ENCODE measurements around the gene PLA2G4A. TPM values are rescaled to one million over a fixed set of nuclear protein-coding genes. Genes with fewer than 3 reads are reported as not detected.
A peak's percentile ranks its signal among the peaks of the same experiment; 100 is the strongest.

PLA2G4A gene
- polyA plus RNA-seq (ENCODE audit: insufficient read length in 4 of 4) = 10 to 100 TPM in 3 of 4 donors, 1 to 10 TPM in 1; 7.4 to 14.0 (median 11.5) TPM

- peak in 3 of 4 donors; percentile 18 to 47 (median 46) for DNase-seq (ENCODE audit: low read depth in 4 of 4, low spot score in 3 of 4)
These were observed at the start of gene PLA2G4A for GRCh38 chr1:186828611-186829454. PLA2G4A (plus strand) TSS chr1:186828949; CDS start chr1:186854355, 25,406 bp downstream.

GRCh38 chr1:186780076-186780475 lies 48.7 kb upstream of the PLA2G4A start:
- DNase-seq (ENCODE audit: low read depth in 4 of 4, low spot score in 3 of 4) = no peak

- no peak for DNase-seq (ENCODE audit: low read depth in 4 of 4, low spot score in 3 of 4)
These were observed 47.0 kb upstream of the PLA2G4A start for GRCh38 chr1:186781730-186782129.

GRCh38 chr1:186782791-186783190 lies 46.0 kb upstream of the PLA2G4A start:
- no peak for DNase-seq (ENCODE audit: low read depth in 4 of 4, low spot score in 3 of 4)

- DNase-seq (ENCODE audit: low read depth in 4 of 4, low spot score in 3 of 4) = no peak
These were observed 45.6 kb upstream of the PLA2G4A start for GRCh38 chr1:186783193-186783592.

- DNase-seq (ENCODE audit: low read depth in 4 of 4, low spot score in 3 of 4) = no peak
These were observed 43.2 kb upstream of the PLA2G4A start for GRCh38 chr1:186785503-186785902.

- no peak for DNase-seq (ENCODE audit: low read depth in 4 of 4, low spot score in 3 of 4)
These were observed 38.6 kb upstream of the PLA2G4A start for GRCh38 chr1:186790101-186790500.

GRCh38 chr1:186792870-186793581 lies 35.7 kb upstream of the PLA2G4A start:
- DNase-seq (ENCODE audit: low read depth in 4 of 4, low spot score in 3 of 4) = no peak

GRCh38 chr1:186793582-186793927 lies 35.2 kb upstream of the PLA2G4A start:
- DNase-seq (ENCODE audit: low read depth in 4 of 4, low spot score in 3 of 4) = no peak

- DNase-seq (ENCODE audit: low read depth in 4 of 4, low spot score in 3 of 4) = no peak
These were observed 29.6 kb upstream of the PLA2G4A start for GRCh38 chr1:186798960-186799688.

GRCh38 chr1:186799689-186800054 lies 29.1 kb upstream of the PLA2G4A start:
- no peak for DNase-seq (ENCODE audit: low read depth in 4 of 4, low spot score in 3 of 4)

- DNase-seq (ENCODE audit: low read depth in 4 of 4, low spot score in 3 of 4) = no peak
These were observed 26.4 kb upstream of the PLA2G4A start for GRCh38 chr1:186802388-186802787.

GRCh38 chr1:186804679-186805078 lies 24.1 kb upstream of the PLA2G4A start:
- DNase-seq (ENCODE audit: low read depth in 4 of 4, low spot score in 3 of 4) = no peak

GRCh38 chr1:186806477-186806876 lies 22.3 kb upstream of the PLA2G4A start:
- DNase-seq (ENCODE audit: low read depth in 4 of 4, low spot score in 3 of 4) = no peak

GRCh38 chr1:186807163-186807562 lies 21.6 kb upstream of the PLA2G4A start:
- DNase-seq (ENCODE audit: low read depth in 4 of 4, low spot score in 3 of 4) = no peak

GRCh38 chr1:186811892-186812291 lies 16.9 kb upstream of the PLA2G4A start:
- DNase-seq (ENCODE audit: low read depth in 4 of 4, low spot score in 3 of 4) = no peak

GRCh38 chr1:186812570-186812969 lies 16.2 kb upstream of the PLA2G4A start:
- DNase-seq (ENCODE audit: low read depth in 4 of 4, low spot score in 3 of 4) = no peak

GRCh38 chr1:186813420-186813819 lies 15.3 kb upstream of the PLA2G4A start:
- DNase-seq (ENCODE audit: low read depth in 4 of 4, low spot score in 3 of 4) = no peak

GRCh38 chr1:186819126-186819525 lies 9.6 kb upstream of the PLA2G4A start:
- no peak for DNase-seq (ENCODE audit: low read depth in 4 of 4, low spot score in 3 of 4)

GRCh38 chr1:186819563-186819962 lies 9.2 kb upstream of the PLA2G4A start:
- DNase-seq (ENCODE audit: low read depth in 4 of 4, low spot score in 3 of 4) = no peak
